ENCODE results near the gene HDLBP. TPM values are rescaled to one million over a fixed set of nuclear protein-coding genes. Genes with fewer than 3 reads are reported as not detected.

HDLBP gene
- total RNA-seq, 2 donors from 2014 or later = 274 to 287 TPM

DNA sequence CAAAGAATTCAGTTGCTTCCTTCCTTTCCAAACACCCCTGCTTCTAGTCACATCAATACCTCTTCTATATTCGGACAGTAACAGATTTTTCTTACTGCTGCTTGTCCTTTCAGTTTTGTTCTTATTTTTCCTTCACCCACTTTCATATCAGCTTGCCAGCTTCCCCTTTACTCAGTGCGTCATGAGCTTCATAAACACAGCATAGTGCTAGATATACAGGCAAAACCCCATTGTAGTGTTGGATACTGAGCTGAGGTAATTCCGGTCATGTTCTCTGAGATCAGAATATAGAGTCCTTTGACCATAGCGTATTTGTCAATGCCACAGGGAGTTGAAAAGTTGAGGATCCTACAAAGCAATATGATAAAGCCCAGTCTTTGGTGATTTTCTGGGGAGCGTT, 43.0 kb upstream of the HDLBP start:
- Histone ChIP-seq H3K27me3 (no peaks in the 10 kb centered on the region), H3K4me1 (peaks cover 0 to 26% of the 10 kb centered on the region in 2 donors), H3K9me3 (no peaks in the 10 kb centered on the region), H3K27ac (no peak overlapping the region), H3K36me3 (no peaks in the 10 kb centered on the region), H3K4me3 (no peak overlapping the region)
- TF ChIP-seq, protein P1, sequence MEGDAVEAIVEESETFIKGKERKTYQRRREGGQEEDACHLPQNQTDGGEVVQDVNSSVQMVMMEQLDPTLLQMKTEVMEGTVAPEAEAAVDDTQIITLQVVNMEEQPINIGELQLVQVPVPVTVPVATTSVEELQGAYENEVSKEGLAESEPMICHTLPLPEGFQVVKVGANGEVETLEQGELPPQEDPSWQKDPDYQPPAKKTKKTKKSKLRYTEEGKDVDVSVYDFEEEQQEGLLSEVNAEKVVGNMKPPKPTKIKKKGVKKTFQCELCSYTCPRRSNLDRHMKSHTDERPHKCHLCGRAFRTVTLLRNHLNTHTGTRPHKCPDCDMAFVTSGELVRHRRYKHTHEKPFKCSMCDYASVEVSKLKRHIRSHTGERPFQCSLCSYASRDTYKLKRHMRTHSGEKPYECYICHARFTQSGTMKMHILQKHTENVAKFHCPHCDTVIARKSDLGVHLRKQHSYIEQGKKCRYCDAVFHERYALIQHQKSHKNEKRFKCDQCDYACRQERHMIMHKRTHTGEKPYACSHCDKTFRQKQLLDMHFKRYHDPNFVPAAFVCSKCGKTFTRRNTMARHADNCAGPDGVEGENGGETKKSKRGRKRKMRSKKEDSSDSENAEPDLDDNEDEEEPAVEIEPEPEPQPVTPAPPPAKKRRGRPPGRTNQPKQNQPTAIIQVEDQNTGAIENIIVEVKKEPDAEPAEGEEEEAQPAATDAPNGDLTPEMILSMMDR (IDR thresholded peaks at IDR 0.05) = no peak
- no peak for DNase-seq (ENCODE audit: low spot score)

DNA sequence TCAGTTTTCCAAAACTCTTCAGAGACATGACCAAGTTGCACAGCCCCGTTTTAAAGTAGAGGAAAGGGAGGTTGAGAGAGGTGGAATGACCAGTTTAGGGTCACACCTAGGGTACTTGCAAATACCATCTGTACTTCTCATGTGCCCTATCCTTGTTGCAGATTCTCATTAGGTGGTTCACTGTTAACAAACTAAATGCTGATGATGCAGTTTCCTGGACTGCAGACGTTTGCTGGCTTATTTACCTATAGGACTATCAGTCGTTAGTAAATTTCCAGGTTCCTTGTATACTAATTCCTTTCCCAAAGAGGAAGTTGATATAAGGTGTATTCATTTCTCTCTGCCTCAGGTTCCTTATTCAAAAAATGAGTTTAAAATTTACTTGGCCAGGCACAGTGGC, 42.1 kb upstream of the HDLBP start:
- no peaks in the 10 kb centered on the region for H3K9me3 ChIP-seq
- H3K4me3 ChIP-seq = no peak overlapping the region
- no peaks in the 10 kb centered on the region for H3K27me3 ChIP-seq
- H3K36me3 ChIP-seq = peaks cover 9% of the 10 kb centered on the region
- TF ChIP-seq, protein P1 (IDR thresholded peaks at IDR 0.05) = no peak
- H3K4me1 ChIP-seq = peaks cover 0 to 26% of the 10 kb centered on the region in 2 donors
- no peak overlapping the region for H3K27ac ChIP-seq
- DNase-seq (ENCODE audit: low spot score) = no peak

DNA sequence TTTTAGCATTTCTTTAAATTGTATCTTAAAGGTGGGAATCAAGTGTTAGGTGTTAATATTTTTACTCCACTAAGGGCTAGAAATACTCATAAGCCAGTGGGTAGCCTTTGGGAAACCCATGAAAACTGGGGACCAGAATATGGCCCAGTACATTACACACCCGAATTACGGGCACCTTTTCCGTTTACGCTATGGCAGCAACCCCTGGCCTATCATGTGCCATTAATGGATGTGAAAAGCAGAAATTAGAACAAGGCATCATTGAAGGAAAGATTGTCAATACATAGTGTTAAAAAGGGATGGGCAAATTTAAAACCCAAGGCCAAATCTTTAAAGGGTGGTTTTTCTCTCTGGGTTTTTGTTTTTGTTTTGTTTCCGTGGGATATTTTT, 41.4 kb upstream of the HDLBP start:
- peak overlapping the region; percentile 91 to 94 for H3K27ac ChIP-seq
- TF ChIP-seq, protein P1 (IDR thresholded peaks at IDR 0.05) = no peak
- H3K4me3 ChIP-seq = peak overlapping the region; percentile 83 to 89
- no peak for DNase-seq (ENCODE audit: low spot score)
- H3K27me3 ChIP-seq = no peaks in the 10 kb centered on the region
- H3K4me1 ChIP-seq = peaks cover 0 to 26% of the 10 kb centered on the region in 2 donors
- peaks cover 15% of the 10 kb centered on the region for H3K36me3 ChIP-seq
- H3K9me3 ChIP-seq = no peaks in the 10 kb centered on the region

DNA sequence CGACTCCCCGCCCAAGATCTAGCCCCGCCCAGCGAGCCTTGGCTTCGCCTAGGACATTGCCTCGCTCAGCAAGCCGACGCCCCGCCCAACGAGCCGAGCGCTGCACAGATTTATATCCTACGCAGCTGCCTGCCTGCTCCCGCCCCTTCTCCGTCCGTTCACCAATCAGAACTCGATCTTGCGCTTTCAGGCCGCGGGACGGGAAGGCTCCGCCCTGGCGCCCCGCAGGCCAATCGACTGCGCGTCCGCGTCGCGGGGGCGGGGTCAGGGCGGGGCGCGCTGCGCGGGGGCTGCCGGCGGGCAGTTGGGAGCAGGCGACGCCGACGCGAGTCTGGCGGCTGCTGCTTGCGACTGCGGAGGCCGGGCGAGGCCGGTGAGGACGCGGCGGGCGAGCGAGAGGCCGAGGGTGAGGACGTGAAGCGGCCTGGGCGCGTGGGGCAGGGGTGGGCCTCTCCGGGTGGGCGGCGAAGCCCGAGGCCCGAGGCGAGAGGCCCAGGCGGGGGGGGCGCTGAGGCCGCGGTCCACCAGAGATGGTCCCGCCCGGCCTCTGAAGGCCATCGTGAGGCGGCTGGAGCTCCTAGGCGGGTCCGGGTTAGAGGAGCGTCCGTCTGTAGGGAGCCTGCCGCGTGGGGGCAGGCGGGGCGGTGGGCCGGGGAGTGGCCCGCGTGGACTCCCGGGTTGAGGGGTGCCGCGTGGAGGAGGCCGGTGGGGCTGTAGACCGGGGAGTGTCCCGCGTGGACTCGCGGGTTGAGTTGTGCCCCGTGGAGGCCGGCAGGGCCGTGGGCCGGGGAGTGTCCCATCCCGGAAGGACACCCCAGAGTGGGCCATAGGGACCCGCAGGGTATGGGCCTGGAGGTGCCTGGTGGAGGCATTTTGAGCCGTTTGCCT, 40.8 kb upstream of the HDLBP start, which contains the start of gene FARP2:
TSS of gene FARP2 (plus strand) at position 303 of the 888 bp plus-strand sequence. CDS start 16,823 bp downstream, outside the sequence.
- H3K4me1 ChIP-seq = peaks cover 0 to 26% of the 10 kb centered on the region in 2 donors
- peak within 1 kb of the TSS; percentile 83 to 89 for H3K4me3 ChIP-seq
- no peaks in the 10 kb centered on the region for H3K9me3 ChIP-seq
- H3K36me3 ChIP-seq = peaks cover 22% of the 10 kb centered on the region
- no peaks in the 10 kb centered on the region for H3K27me3 ChIP-seq
- TF ChIP-seq, protein P1 (IDR thresholded peaks at IDR 0.05) = no peak
- peak within 1 kb of the TSS; percentile 91 to 94 for H3K27ac ChIP-seq
- DNase-seq (ENCODE audit: low spot score) = peak; percentile 99

DNA sequence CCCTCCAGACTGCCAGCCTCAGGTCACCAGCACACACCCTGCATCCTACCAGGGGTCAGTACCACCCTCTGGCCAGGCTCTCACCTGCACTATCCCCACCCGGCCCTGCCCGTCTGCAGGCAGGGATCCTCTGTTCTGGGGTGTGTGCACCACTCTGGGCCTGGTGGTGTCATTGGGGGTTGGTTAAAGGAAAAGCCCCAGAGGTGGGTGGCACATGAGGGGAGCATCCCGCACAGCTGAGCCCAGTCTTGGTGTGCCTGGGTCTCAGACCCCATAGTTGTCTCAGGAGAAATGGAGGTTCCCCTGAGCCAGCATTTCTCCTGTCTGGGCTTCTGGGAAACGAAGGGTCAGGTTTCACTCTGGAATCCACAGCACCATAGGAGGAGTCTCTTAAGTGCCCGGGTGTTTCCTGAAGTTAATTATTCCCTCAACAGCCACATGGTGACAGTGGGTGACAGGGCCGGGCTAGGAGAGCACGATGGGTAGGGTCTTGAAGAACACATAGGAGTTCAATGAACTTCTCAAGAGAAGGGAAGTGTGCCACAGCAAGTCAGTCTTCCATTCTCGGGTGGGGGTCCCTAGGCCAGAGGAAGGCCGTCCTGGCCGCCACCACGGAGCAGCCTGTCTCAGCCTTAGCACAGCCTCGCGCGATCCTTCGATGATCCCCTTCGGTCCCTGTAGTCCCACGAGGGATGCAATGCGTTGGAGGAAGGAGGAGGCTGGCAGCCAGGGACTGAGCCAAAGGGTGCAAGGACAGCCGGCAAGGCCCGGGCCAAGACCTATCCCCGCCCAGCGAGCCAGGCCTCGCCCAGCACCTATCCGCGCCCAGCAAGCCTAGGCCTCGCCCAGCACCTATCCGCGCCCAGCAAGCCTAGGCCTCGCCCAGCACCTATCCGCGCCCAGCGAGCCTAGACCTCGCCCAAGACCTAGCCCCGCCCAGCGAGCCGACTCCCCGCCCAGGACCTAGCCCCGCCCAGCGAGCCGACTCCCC, 39.5 kb upstream of the HDLBP start:
- Histone ChIP-seq H3K4me1 (peaks cover 0 to 26% of the 10 kb centered on the region in 2 donors), H3K36me3 (peaks cover 34% of the 10 kb centered on the region), H3K27me3 (no peaks in the 10 kb centered on the region), H3K4me3 (peak overlapping the region in 1 of 2 donors; percentile 41), H3K27ac (peak overlapping the region; percentile 65 to 66), H3K9me3 (no peaks in the 10 kb centered on the region)
- TF ChIP-seq, protein P1 (IDR thresholded peaks at IDR 0.05) = no peak
- DNase-seq (ENCODE audit: low spot score) = peak; percentile 73
